Fibroblast of skin of right biceps (primary cell): ENCODE results near the gene ARHGAP11A.

Experiments used
- DNase-seq: peaks from one replicate; pipeline ENCODE4 v3.0.0-alpha.2; 2013

ARHGAP11A gene

DNA sequence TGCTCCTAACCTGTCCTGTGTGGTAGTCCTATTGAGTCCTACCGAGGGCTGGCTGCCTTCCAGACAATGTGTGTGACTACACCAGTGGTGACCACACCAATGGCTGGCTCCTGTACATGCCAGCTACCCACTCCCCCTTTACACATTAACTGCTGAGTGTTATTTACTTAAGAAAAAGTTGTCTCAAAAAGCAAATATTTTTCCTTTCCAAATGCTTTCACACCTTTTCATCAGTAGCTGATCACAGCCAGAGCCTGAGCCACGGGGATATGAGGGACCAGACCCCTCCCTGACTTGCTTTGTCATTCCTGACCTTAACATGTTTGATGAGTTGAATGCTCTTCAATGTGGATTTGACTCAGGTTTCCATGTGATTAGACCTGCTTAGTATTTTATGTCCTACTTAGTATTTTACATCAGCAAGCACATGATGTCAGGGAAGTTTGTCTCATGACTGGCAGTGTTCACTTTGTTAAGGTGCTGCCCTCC is 72.9 kb downstream of the ARHGAP11A start:
- peak; percentile 82 for DNase-seq
